ENCODE results near the gene TXNRD1. TPM values are rescaled to one million over a fixed set of nuclear protein-coding genes. Genes with fewer than 3 reads are reported as not detected.
A peak's percentile ranks its signal among the peaks of the same experiment; 100 is the strongest.
"Not testable (repeated sequence)": the region's sequence is repeated elsewhere in the genome, so short reads cannot be mapped to it uniquely, and the experiment has no call there.

The TXNRD1 gene
- total RNA-seq, 1 donor from 2014 or later, result 100 TPM

GRCh38 chr12:104207416-104208205 is 8.0 kb upstream of the TXNRD1 start:
- no peak for TF ChIP-seq CTCF (IDR thresholded peaks at IDR 0.05)
- Mint-ChIP-seq H3K4me1 (ENCODE audit: unreplicated experiment) (no peaks in the 10 kb centered on the region), H3K9me3 (ENCODE audit: unreplicated experiment) (no peaks in the 10 kb centered on the region), H3K27ac (ENCODE audit: unreplicated experiment) (no peak overlapping the region), H3K27me3 (ENCODE audit: unreplicated experiment) (no peaks in the 10 kb centered on the region), H3K36me3 (ENCODE audit: unreplicated experiment) (no peaks in the 10 kb centered on the region), H3K4me3 (ENCODE audit: unreplicated experiment) (no peak overlapping the region)
- no peak for DNase-seq (ENCODE audit: extremely low spot score, unreplicated experiment)

GRCh38 chr12:104212516-104212915 is 3.1 kb upstream of the TXNRD1 start:
- H3K9me3 Mint-ChIP-seq (ENCODE audit: unreplicated experiment), result peaks cover under 1% of the 10 kb centered on the region
- H3K36me3 Mint-ChIP-seq (ENCODE audit: unreplicated experiment), result no peaks in the 10 kb centered on the region
- H3K27me3 Mint-ChIP-seq (ENCODE audit: unreplicated experiment), result no peaks in the 10 kb centered on the region
- DNase-seq (ENCODE audit: extremely low spot score, unreplicated experiment), result no peak
- H3K27ac Mint-ChIP-seq (ENCODE audit: unreplicated experiment), result no peak overlapping the region
- H3K4me1 Mint-ChIP-seq (ENCODE audit: unreplicated experiment), result peaks cover 7% of the 10 kb centered on the region
- TF ChIP-seq CTCF (IDR thresholded peaks at IDR 0.05), result no peak
- H3K4me3 Mint-ChIP-seq (ENCODE audit: unreplicated experiment), result no peak overlapping the region

- no peak for DNase-seq (ENCODE audit: extremely low spot score, unreplicated experiment)
- no peak overlapping the region for H3K4me3 Mint-ChIP-seq (ENCODE audit: unreplicated experiment)
- no peak for TF ChIP-seq CTCF (IDR thresholded peaks at IDR 0.05)
- no peak overlapping the region for H3K27ac Mint-ChIP-seq (ENCODE audit: unreplicated experiment)
- no peaks in the 10 kb centered on the region for H3K36me3 Mint-ChIP-seq (ENCODE audit: unreplicated experiment)
- H3K27me3 Mint-ChIP-seq (ENCODE audit: unreplicated experiment), result no peaks in the 10 kb centered on the region
- H3K9me3 Mint-ChIP-seq (ENCODE audit: unreplicated experiment), result peaks cover 4% of the 10 kb centered on the region
- H3K4me1 Mint-ChIP-seq (ENCODE audit: unreplicated experiment), result peaks cover 9% of the 10 kb centered on the region
Measured at GRCh38 chr12:104213952-104214351, 1.6 kb upstream of the TXNRD1 start.

GRCh38 chr12:104216521-104216924 is 944 bp downstream of the TXNRD1 start:
- peak overlapping the region; percentile 64 for H3K27ac Mint-ChIP-seq (ENCODE audit: unreplicated experiment)
- peaks cover 4% of the 10 kb centered on the region for H3K9me3 Mint-ChIP-seq (ENCODE audit: unreplicated experiment)
- peaks cover 23% of the 10 kb centered on the region for H3K4me1 Mint-ChIP-seq (ENCODE audit: unreplicated experiment)
- H3K27me3 Mint-ChIP-seq (ENCODE audit: unreplicated experiment), result no peaks in the 10 kb centered on the region
- H3K36me3 Mint-ChIP-seq (ENCODE audit: unreplicated experiment), result no peaks in the 10 kb centered on the region
- no peak for TF ChIP-seq CTCF (IDR thresholded peaks at IDR 0.05)
- DNase-seq (ENCODE audit: extremely low spot score, unreplicated experiment), result no peak
- H3K4me3 Mint-ChIP-seq (ENCODE audit: unreplicated experiment), result peak overlapping the region; percentile 55

- not testable (repeated sequence) for H3K9me3 Mint-ChIP-seq (ENCODE audit: unreplicated experiment); H3K4me3 Mint-ChIP-seq (ENCODE audit: unreplicated experiment); DNase-seq (ENCODE audit: extremely low spot score, unreplicated experiment); H3K36me3 Mint-ChIP-seq (ENCODE audit: unreplicated experiment); H3K27me3 Mint-ChIP-seq (ENCODE audit: unreplicated experiment)
- peak overlapping the region; percentile 95 for H3K27ac Mint-ChIP-seq (ENCODE audit: unreplicated experiment)
- peaks cover 23% of the 10 kb centered on the region for H3K4me1 Mint-ChIP-seq (ENCODE audit: unreplicated experiment)
Measured at GRCh38 chr12:104218506-104218905, 2.9 kb downstream of the TXNRD1 start.
